Measurements from ENCODE around the gene CORO7.

GRCh38 chr16:4452674-4453073, 36.3 kb upstream of the CORO7 start:
- TF ChIP-seq CTCF (IDR thresholded peaks at IDR 0.05) (no peak), POLR2A (IDR thresholded peaks at IDR 0.05) (no peak)
